Stromal cell of bone marrow (primary cell): ENCODE results near the gene P2RX6.

ENCODE experiments used
- DNase-seq: peaks from one replicate; pipeline ENCODE4 v3.0.0-alpha.2; 2012; ENCODE audit warnings: low read depth

Gene P2RX6

DNA sequence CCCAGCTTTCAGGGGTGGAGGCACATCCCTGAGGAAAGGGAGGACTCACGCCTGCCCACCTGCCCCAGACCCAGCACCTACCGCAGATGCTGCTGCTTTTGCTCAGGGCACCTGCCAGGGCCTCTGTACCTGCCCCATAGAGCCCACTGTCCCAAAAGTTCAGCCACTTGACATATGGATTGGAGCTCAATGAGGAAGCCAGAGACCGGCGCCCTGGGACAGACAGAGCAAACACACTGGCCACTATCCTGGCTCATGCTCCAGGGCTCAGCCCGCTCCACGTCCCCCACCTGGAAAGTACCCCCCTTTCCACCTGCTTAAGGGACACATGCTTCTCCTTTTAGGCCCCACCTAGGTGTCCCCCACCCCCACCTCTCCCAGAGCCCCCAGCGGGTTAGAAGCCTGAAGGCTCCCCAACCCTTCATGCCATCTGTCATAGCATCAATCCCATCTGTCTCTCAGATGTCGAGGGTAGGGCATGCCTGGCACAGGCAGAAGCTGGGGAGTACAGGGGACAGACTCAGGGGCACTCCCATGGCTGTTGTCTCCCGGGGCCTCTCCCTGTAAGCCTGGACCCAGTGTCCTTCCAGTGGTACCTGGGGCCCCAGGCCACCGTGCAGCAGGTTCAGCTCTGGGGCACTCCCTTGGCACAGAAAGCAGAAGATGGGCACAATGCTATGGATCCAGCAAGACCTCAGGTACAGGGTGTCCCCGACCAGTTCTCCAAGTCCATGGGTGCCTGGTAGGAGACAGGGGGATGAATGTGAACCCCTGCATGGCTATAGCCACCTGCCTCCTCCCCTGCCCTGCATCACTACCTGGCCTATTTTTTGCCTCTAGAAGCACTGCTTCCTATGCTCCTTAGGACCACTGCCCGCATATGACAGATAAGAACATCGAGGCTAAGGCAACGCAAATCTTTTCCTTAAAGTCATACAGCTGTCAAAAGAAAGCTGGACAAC, 2.2 kb upstream of the P2RX6 start:
- DNase-seq: no peak

DNA sequence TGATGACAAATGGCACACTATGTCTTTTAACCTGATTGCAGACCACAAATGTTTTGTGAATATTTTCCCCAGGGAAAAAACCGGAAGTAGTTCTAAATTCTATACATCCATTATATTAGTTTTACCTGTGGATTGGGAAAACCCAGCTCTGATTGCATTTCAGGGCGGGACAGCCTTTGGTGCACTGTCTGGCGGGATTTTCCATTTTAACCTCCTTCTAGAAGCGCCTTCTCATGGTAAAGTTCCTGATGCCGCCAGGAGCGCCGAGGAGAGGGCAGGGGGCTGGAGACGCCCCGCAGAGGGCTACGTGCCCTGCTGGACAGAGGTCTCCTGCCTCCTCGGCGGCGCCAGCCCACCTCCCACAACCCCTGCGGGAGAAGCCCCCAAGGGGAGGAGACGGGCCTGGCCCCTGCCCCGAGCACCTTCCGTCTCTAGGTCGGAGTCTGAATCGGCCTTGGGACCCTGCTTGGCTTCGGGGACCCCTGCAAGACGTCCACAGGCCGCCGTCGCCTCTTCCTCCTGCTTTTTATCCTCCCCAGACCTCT, 1.2 kb upstream of the P2RX6 start:
- no peak for DNase-seq

DNA sequence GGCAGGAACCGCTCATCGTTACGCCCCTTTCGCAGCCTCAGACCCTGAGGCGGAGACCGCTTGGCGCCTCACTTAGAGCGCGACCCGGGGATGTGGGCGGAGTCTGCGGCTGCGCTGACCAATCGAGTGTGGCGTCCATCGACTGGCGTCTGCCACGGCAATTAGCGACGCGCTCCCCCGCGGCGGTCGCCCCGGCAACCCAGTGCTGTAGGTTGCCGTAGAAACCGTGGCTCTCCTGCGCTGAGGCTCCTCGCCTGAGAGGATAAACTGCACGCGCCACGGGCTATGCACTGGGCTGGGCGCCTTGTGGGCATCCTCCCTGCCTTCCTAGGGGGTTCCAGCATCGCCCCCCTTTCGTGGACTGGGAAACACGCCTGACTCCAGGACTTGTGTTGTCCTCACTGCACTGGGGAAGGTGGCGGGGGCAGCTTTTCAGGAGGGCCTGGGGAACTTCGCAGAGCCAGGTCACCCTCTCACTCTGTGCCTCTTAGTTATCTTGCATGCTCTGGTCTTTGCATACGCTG, 701 bp upstream of the P2RX6 start:
- peak; percentile 84 for DNase-seq

DNA sequence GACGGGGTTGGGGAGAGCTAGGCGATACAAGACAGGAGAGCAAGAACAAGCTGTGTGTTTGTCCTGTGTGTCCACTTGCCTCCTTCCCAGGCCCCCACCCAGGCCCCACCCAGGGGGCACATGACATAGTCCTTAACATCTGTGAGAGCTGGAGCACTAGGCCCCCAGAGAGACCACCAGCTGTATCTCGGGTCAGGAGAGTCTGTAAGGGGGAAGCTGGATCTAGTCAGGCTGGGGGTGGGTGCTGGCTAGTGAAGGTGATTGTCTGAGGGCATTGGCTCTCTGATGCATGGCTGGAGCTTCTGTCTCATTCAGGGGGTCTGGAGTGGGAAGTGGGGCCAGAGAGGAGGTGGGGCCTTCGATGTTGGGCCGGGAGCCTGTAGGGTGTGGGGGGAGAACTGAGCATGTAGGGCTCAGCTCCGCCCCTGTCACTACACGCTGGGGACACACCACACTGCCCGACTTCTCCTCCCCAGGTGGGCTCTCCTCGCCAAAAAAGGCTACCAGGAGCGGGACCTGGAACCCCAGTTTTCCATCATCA, 571 bp downstream of the P2RX6 start:
- DNase-seq: no peak

DNA sequence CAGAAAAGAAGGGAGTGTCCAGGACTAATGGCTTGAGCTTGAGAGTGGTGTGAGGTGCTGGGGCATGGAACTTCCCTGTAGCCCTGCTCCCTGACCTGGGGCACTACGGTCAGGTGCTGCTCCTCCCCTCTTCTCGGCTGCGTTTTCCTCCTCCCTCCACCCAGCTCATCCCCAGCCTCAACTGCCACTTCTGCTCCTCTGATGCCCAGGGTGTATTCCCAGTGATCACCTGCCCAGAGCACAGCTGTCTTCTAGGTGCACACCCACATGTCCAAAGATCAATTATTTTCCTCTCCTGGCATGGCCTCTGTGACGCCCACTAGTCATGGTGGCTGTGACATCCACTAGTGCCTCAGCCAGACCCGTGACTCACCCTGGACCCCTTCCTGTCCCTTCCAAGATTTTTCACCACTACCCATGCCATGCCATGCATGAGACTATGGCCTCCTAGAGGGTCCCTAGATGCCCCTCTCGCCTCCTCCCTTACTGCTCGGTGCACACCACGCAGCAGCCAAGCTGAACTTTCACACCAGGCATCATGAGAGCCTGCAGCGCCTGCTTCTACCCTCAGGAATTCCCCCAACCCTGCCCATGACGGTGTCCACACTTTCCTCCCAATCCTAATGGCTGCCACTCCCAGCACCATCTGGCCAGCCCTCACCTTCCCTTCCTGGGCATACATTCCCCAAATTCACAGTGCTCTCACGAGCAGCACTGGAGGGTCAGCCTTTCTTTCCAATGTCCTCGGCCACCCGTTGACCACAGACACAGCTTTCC, 1.9 kb downstream of the P2RX6 start:
- no peak for DNase-seq

DNA sequence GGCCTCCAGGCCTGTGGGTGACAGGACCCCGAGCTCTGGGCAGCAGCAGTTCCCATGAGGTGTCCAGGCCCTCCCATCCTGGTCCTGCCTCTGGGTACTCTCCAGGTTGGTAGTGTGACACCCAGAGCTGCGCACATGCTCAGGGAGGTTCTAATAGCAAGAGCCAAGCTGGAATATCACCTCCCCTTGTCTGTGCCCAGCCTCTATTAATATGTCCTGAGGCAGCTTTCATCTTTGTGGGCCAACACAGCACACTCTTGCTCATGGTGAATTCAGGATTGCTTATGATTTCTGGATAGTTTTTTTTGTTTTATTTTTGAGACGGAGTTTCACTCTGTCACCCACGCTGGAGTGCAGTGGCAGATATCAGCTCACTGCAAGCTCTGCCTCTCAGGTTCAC, 3.3 kb downstream of the P2RX6 start:
- no peak for DNase-seq

DNA sequence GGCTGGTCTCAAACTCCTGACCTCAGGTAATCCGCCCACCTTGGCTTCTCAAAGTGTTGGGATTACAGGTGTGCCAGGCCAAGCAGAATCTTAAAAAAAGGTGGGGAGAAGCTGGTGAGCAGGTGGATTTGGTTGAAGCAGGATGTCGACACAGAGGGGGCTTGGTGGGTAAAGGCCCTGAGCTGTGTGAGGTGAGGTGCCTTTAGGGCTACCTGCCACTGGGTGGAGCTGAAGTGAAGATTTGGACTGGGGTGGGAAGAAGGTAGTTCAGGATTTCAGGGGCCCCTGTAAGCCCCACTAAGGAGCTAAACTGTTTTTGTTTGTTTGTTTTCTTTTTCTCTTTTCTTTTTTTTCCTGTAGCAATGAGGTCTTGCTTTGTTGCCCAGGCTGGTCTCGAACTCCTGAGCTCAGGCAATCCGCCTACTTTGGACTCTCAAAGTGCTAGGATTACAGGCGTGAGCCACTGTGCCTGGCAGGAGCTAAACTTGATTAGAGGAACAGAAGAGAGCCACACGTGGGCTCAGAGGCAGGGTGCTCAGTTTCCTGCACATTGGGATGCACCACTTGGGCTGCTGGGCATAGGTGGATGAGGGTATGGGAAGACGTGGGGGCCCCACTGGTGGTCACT, 6.0 kb downstream of the P2RX6 start:
- no peak for DNase-seq

DNA sequence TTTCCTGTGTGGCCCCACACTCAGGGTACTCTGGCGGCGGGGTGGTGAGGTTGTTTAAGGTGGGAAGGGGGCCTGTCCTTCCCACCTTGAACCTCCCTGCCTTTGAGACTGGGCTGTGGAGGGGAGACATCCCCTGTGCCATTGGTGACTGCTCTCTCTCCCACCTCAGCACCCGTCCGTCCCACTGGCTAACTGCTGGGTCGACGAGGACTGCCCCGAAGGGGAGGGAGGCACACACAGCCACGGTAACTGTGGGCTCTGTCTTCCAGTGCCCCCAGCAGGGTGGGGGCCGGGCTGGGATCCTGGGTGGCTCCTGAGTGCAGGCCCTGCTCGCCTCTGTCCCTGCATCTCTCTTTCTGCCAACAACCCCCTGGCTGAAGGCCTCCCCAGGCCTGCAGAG, 7.5 kb downstream of the P2RX6 start:
- no peak for DNase-seq

DNA sequence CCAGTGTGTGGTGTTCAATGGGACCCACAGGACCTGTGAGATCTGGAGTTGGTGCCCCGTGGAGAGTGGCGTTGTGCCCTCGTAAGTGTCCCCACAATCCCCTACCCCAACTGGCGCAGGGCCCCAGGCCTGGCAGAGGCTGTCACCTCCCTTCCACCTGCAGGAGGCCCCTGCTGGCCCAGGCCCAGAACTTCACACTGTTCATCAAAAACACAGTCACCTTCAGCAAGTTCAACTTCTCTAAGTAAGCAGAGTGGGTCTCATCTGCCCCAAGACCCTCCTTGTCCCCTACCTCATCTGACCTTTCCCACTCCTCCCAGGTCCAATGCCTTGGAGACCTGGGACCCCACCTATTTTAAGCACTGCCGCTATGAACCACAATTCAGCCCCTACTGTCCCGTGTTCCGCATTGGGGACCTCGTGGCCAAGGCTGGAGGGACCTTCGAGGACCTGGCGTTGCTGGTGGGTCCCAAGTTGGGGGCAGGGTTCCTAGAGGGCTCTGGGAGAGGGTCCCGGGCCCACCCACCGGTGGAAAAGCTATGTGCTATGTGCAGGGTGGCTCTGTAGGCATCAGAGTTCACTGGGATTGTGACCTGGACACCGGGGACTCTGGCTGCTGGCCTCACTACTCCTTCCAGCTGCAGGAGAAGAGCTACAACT, 8.1 kb downstream of the P2RX6 start:
- no peak for DNase-seq

DNA sequence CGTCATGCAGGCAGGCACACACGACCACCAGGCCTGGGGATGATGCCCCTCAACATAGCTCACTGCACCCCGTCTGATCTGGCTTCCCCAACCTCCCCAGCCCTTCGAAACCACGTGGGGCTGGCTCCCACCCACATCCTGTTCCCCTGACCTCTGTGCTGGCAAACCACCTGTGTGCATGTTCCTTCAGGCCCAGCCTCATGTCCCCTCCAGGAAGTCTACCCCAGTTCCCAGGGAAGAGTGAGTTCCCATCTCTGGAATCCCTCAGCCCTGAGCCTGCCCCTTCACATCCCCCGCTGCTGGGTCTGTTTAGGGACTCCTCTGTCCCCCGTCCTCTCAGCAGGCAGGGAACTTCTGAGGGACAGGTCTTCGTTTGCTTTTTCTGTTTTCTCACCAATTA, 10.3 kb downstream of the P2RX6 start:
- DNase-seq: no peak

DNA sequence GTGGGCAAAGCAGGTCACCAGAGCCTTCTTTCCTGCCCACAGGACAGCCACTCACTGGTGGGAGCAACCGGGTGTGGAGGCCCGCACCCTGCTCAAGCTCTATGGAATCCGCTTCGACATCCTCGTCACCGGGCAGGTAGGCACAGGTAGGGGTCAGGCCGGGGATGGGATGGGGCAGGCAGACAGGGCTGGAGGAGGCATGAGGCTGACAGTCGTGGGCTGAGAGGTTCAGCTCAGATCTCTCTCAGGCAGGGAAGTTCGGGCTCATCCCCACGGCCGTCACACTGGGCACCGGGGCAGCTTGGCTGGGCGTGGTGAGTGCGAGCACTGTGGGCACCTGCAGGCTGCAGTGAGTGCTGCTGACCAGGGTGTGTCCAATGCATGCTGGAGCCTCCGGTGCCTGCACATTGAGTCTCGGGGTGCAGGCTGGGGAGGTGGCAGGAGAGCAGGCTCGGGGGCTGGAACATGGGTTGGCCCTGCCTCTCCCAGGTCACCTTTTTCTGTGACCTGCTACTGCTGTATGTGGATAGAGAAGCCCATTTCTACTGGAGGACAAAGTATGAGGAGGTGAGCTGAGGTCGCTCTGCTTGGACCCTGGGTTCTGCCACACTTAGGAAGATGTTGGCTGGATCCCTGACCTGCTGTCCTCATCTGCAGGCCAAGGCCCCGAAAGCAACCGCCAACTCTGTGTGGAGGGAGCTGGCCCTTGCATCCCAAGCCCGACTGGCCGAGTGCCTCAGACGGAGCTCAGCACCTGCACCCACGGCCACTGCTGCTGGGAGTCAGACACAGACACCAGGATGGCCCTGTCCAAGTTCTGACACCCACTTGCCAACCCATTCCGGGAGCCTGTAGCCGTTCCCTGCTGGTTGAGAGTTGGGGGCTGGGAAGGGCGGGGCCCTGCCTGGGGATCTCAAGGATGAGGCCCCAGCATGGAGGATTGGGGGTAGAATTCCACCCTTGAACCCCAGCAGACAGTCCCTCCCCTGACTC, 11.1 kb downstream of the P2RX6 start:
- no peak for DNase-seq

DNA sequence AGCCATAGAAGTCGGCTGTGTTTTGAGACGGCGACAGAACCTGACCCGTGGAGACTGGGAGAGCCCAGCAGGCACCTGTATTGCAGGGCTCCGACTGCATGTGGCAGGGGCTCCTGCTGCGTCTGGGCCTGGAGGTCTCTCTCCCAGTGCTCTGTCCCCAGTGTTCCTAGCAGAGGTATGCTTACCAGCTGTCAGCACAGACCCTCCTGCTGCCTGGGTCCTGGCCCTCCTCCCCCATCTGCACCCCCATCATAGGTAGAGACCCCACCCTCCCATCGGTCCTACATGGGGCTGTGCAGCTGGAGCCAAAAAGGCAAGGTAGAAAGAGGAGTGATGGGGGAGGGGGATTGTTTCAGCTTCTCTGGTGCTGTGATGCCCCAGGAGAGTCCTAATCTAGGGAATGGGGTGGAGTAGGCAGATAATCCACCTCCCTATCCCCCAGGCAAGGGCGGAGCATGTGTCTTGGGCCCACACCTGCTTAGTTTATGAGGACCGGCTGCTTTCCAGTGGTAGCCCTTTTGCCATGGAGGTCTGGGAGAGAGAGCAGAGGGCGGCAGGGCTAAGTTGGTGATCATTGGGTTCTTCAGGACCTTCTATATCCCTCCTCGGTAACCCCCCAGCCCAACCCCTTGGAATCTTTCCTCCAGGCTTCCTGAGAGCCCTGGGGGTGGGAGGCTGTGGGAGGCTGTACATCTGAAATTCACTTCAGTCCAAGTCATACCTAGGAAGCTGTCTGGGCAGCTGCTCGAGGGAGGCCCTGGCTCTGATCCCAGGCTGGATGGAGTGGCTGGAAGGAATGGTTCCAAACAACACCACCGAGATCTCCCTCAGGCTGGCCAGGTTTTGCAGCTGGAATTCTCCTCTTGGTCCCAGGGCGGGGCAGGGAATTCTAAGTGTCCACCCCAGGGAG, 12.1 kb downstream of the P2RX6 start:
- DNase-seq: no peak

DNA sequence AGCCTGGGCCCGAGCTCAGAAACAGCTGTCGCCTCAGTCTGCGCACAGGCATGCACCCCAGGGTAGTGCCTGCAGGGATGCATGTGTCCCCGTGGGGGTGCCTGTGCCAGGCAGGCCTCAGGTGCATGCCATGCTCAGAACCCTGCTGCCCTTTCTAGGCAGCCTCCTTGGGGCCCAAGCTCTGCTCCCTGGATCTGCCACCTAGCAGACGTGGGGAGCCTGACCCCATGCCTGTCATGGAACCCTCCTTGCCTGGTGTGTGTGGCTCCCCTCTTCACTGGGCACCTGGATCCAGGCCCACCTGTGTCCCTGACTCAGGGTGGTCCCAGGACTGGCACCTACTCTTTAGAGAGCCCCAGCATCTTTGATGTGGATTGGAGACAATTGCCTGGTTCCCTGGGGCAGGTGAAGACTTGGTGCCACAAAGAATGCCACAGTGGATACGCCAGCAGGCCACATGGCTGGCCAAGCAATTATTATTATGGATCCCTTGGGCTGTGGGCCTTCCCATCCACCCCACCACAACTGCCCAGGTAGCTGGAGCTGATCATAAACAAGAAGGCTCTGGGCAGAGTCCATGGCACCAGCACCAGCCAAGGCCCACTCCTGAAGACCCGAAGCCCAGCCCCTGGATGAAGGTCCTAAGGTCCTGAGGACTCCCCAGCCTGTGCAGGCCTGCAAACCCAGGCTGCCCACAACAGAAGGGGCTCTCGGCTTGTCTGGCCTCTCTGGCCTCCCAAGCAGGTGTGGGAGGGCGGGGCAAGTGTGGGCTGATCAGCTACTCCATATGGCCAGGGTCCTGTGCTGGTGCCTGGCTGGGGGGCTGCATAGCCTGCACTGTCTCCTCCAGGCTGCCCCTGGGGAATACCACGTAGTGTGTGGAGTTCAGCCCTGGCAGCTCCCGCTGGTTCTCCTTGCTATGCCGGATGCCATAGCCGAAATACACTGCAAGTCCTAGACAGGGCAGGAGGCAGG, 13.6 kb downstream of the P2RX6 start:
- DNase-seq: no peak

DNA sequence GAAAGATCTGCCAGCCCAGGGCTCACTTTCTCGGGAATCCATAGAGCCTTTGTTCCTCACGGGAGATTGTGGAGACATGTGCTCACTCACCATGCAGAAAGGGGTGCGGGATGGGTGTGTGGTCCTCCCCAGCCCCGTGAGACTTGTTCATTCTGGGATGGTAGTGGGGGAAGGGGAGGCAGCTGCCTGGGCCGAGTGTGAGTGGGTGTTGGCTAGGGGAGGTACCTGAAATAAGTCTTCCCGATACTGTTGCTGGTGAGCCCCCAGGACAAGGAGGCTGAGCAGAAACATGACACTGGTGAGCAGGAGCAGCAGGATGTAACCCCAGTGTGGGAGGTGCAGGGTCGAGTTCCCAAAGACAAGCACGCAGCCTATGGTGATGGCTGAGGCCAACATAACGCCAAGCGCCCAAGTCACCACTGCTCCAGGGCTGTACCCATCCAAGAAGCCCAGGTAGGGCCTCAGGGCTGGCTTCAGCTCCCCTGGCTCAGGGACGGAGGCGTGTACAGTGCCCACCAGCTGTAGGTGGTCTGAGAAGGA, 14.6 kb downstream of the P2RX6 start:
- no peak for DNase-seq

DNA sequence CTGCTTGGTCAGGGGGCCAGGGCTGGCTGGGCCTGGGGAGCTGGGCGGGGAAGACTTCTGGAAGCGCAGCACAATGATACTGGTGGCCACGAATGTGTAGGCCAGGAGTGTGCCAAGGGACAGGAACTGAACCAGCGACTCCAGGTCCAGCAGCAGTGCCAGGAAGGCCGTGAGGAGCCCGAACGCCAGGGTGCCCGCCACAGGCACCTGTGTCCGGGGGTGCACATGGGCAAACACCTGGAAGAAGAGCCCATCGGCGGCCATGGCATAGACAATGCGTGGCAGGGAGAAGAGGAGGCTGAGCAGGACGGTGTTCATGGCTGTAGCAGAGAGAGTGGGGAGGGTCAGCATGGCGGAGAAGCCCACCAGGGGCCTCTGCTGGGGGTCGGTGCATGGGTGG, 15.1 kb downstream of the P2RX6 start:
- DNase-seq: no peak

DNA sequence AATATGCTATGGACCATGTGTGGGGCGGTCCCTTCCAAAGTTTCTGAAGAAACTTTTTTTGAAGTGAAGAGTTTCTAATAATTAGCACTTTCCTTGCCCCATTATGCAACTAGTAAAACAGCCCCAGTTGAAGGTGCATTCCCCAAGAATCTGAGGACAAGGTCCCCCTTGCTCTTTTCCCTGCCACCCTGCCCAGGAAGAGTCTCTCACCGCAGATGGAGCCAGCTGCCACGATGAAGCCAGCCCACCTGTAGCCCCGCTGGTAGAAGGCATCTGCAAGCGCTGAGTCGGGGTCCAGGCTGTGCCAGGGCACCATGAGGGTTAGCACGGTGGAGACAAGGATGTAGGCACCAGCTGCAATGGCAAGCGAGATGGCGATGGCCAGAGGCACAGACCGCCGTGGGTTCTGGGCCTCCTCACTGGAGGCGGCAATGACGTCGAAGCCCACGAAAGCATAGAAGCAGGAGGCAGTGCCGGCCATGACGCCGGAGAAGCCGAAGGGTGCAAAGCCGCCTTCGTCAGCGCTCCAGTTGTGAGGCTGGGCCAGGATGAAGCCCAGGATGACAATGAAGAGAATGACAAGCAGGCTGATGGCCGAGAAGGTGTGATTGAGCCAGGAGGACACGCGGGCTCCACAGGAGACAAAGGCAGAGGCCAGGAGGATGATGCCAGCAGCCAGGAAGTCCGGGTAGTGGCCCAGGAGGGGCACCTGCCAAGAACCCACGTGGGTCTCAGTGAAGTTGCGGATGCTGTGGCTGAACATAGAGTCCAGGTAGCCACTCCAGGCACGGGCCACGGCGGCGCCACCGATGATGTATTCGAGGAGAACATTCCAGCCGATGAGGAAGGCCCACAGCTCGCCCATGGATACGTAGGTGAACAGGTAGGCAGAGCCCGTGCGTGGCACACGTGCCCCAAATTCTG, 15.9 kb downstream of the P2RX6 start:
- no peak for DNase-seq
